GM19099 (cell line): ENCODE results near the gene KATNB1.

ENCODE experiments used
- POLR2A ChIP-seq: IDR thresholded peaks from 3 replicates; pipeline ENCODE4 v1.6.1; 2011; ENCODE audit warnings: low read depth; ENCODE audit not compliant: insufficient read length; ENCODE audit errors: extremely low read depth

The KATNB1 gene

DNA sequence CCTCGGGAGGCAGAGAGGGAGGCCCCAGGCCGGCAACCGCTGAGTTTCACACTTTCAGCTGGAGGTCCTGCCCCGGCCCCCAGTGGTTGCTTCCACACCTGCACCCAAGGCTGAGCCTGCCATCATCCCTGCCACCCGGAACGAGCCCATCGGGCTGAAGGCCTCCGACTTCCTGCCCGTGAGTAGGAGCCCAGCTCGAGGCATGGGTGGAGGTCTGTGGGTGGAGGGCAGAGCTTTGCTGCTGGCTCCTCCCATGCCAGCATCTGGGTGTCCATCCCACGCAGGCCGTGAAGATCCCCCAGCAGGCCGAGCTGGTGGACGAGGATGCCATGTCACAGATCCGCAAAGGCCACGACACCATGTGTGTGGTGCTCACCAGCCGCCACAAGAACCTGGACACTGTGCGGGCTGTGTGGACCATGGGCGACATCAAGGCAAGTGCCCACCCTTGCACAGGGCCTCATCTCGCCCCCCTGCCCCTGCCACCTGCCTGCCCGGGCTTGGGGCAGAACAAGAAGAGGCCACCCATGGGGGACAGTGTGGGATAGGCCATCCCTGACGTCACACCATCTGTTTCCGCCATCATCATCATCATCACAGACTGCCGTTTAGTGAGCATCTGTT, 19.6 kb downstream of the KATNB1 start:
- TF ChIP-seq POLR2A: no peak

GRCh38 chr16:57755726-57756423, 20.3 kb downstream of the KATNB1 start:
- no peak for TF ChIP-seq POLR2A

DNA sequence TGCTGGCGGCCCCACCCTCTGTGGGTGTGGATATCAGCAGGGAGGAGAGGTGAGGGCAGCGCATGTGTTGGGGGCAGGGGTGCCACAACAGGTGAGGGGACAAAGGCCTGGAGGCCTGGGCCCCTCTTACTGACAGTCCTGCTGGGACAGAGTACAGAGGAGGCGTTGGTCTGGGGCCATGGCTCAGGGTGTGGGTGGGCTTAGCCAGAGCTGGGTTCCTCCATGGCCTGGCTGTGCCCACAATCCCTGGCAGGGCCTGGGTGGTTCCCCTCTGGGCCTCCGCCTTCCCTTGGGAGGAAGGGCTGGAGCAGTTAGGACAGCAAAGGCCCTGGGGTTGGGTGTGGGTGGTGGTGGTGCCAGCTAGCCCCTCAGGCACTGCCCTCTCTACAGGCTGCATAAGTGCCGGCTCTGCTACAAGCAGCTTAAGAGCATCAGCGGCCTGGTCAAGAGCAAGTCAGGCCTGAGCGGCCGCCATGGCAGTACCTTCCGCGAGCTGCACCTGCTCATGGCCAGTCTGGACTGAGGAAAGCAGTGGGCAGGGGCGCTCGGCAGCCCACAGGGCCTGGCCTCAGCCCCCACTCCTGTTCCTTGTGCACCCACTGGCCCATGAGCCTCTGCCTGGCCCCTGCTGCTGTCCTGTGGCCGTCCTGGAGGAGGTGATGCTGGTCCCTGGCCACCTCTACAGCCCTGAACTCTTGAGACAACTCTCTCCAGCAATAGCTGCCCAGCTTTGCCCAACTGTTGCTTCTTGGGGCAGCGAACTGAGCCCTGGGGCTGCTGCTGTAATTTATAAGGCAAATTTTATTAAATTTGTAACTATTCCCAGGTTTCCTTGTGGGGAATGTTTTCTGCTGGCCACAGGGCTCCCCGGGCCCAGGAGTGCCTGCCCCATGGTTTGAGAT, 21.1 kb downstream of the KATNB1 start:
- TF ChIP-seq POLR2A: no peak

- no peak for TF ChIP-seq POLR2A
These were observed 21.8 kb downstream of the KATNB1 start for GRCh38 chr16:57757326-57757786.

- no peak for TF ChIP-seq POLR2A
These were observed 22.3 kb downstream of the KATNB1 start for GRCh38 chr16:57757883-57758282.

GRCh38 chr16:57758331-57759117, 23.0 kb downstream of the KATNB1 start:
- no peak for TF ChIP-seq POLR2A

DNA sequence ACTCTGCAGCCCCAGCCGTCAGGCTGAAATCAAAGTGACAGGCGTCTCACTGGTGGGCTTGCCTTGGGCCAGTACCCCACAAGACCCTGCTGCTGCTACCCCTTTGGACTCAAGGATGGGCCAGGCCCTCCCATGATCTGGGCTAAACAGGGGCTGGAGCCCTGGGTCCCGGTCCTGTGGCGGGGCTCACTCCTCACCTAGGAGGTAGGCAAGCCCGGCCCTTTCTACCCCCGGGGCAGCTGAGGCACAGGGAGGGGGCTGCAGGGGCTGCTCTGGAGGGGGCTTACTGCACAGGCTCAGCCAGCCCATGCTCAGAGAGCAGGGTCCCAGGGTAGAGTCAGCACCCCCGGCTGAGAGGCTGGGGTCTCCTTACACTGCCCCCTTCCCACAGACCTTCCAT, 23.6 kb downstream of the KATNB1 start:
- no peak for TF ChIP-seq POLR2A

GRCh38 chr16:57759541-57760356, 24.2 kb downstream of the KATNB1 start:
- TF ChIP-seq POLR2A: no peak

- no peak for TF ChIP-seq POLR2A
These were observed 25.0 kb downstream of the KATNB1 start for GRCh38 chr16:57760357-57761160.

DNA sequence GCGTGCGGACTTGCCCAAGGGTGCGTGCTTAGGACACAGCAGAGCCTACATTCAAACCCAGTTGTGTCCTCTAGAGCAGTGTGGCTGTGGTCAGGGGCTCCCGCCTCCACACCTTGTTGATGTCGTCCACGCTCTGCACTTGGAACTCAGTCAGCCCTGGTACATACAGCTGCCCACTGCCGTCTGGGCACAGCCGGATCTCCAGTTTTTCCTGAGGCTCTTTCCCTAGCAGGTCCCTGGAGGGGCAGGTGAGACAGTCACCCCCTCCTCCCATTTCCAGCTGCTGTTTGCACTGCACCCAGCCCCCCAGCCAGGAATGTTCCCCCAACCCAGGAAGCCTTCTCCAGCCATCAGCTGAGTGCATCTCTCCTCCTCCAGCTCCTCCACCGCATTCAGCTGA, 25.7 kb downstream of the KATNB1 start:
- TF ChIP-seq POLR2A: no peak

DNA sequence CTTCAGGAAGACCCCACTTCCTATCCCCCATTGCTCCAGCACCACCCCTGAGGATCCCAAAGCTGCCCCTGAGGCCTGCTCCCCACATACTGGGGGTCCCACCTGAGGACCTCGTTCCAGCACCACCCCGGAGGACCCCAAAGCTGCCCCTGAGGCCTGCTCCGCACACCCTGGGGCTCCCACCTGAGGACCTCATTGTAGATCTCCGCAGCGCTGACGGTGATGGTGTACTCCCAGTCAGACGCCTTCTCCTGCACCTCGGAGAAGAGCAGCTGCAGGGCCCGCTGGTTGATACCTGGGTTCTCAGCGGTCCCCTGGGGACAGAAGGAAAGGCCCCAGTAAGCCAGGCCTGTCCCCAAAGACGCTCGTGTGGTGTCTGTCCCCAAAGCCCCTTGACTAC, 26.4 kb downstream of the KATNB1 start:
- TF ChIP-seq POLR2A: no peak

- no peak for TF ChIP-seq POLR2A
These were observed 26.9 kb downstream of the KATNB1 start for GRCh38 chr16:57762365-57763040.

DNA sequence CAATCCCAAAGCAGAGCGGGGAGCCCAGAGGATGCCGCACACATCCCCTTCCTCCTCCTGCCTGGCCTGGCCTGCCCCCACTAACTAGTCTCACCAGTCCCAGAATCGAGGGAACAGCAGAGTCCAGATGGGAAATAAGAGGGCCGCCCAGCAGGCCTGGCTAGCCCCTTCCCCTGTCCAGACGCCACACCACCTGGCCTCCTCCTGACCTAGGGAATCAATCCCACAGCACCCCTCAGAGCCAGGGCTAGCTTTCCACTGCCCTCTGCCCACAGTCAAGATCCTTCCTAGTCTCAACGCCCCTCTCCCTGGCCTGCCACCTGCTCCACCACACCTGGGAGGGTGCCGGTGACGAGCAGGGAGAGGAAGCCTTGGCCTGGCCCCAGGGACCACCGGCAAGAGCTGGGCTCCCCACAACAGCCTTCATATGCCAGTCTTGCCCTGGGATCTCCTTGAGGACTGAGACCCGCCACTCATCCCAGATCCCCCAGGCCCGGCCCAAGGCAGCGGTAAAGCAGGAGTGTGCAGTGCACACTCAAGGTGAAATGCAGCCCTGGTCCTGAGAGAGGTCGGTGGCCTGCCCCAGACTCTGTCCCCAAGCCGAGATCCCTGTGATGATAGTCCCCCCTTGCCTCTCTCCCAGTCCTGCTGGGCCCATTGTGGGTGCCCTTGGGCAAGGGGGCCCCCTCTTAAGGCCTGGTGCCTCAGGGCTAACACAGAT, 27.9 kb downstream of the KATNB1 start:
- no peak for TF ChIP-seq POLR2A

DNA sequence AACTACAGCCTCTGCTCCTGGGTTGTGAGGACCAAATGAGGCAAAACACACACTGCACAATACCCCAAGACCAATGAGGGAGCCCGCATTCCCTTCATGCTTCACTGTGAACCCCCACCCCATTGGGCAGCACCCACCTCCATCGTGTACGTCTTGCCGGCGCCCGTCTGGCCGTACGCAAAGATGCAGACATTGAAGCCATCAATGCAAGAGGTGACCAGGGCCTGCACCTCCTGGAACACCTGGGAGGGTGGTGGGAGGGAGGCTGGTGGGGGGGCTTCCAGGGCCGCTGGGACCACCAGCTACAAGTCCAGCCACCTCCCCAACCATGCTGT, 28.4 kb downstream of the KATNB1 start:
- TF ChIP-seq POLR2A: no peak
